Measurements from ENCODE around the gene YKT6. TPM values are rescaled to one million over a fixed set of nuclear protein-coding genes. Genes with fewer than 3 reads are reported as not detected.

The YKT6 gene
- total RNA-seq, 1 donor from 2014 or later: 58.7 TPM

GRCh38 chr7:44218418-44219201, 17.8 kb downstream of the YKT6 start:
- H3K27me3 ChIP-seq (ENCODE audit: low read depth): no peaks in the 10 kb centered on the region
- no peak overlapping the region for H3K27ac ChIP-seq
- intact Hi-C loops (cut with DNase I): no loop called here
- no peaks in the 10 kb centered on the region for H3K4me1 ChIP-seq
- ATAC-seq: no peak
- peak; percentile 41 for DNase-seq
- no peak for TF ChIP-seq CTCF (IDR thresholded peaks at IDR 0.05)
- H3K4me3 ChIP-seq: no peak overlapping the region
- peaks cover 6% of the 10 kb centered on the region for H3K36me3 ChIP-seq
- H3K9me3 ChIP-seq: no peaks in the 10 kb centered on the region

GRCh38 chr7:44219371-44220045, 18.7 kb downstream of the YKT6 start:
- no peaks in the 10 kb centered on the region for H3K4me1 ChIP-seq
- H3K9me3 ChIP-seq: no peaks in the 10 kb centered on the region
- H3K36me3 ChIP-seq: peaks cover 3% of the 10 kb centered on the region
- no peak overlapping the region for H3K4me3 ChIP-seq
- intact Hi-C loops (cut with DNase I): no loop called here
- no peak for TF ChIP-seq CTCF (IDR thresholded peaks at IDR 0.05)
- no peak overlapping the region for H3K27ac ChIP-seq
- H3K27me3 ChIP-seq (ENCODE audit: low read depth): peaks cover 4% of the 10 kb centered on the region
- DNase-seq: peak; percentile 24
- ATAC-seq: no peak

- TF ChIP-seq CTCF (IDR thresholded peaks at IDR 0.05): no peak
- intact Hi-C loops (cut with DNase I): no loop called here
- Histone ChIP-seq H3K9me3 (no peaks in the 10 kb centered on the region), H3K27ac (no peak overlapping the region), H3K27me3 (ENCODE audit: low read depth) (peaks cover 7% of the 10 kb centered on the region), H3K4me3 (no peak overlapping the region), H3K36me3 (no peaks in the 10 kb centered on the region), H3K4me1 (no peaks in the 10 kb centered on the region)
- peak; percentile 45 for DNase-seq
- ATAC-seq: no peak
Measured at GRCh38 chr7:44220046-44220357, 19.2 kb downstream of the YKT6 start.

GRCh38 chr7:44220358-44221112, 19.8 kb downstream of the YKT6 start:
- no peak for TF ChIP-seq CTCF (IDR thresholded peaks at IDR 0.05)
- Histone ChIP-seq H3K36me3 (no peaks in the 10 kb centered on the region), H3K27me3 (ENCODE audit: low read depth) (peaks cover 12% of the 10 kb centered on the region), H3K27ac (no peak overlapping the region), H3K4me1 (no peaks in the 10 kb centered on the region), H3K4me3 (no peak overlapping the region), H3K9me3 (no peaks in the 10 kb centered on the region)
- DNase-seq: peak; percentile 36
- no peak for ATAC-seq
- intact Hi-C loops (cut with DNase I): no loop called here

GRCh38 chr7:44221231-44221791, 20.5 kb downstream of the YKT6 start:
- Histone ChIP-seq H3K4me3 (no peak overlapping the region), H3K36me3 (no peaks in the 10 kb centered on the region), H3K27ac (no peak overlapping the region), H3K27me3 (ENCODE audit: low read depth) (peaks cover 20% of the 10 kb centered on the region), H3K9me3 (no peaks in the 10 kb centered on the region), H3K4me1 (no peaks in the 10 kb centered on the region)
- no peak for TF ChIP-seq CTCF (IDR thresholded peaks at IDR 0.05)
- ATAC-seq: no peak
- intact Hi-C loops (cut with DNase I): no loop called here
- peak; percentile 42 for DNase-seq

Data from lower lobe of right lung (tissue), 2 donors.